ENCODE results near the gene SYT12. TPM values are rescaled to one million over a fixed set of nuclear protein-coding genes. Genes with fewer than 3 reads are reported as not detected.

The SYT12 gene
- total and polyA plus RNA-seq, 2 of the 13 experiments (the other 11 are each of a cell fraction or from before 2014, with no cell fraction given): 0.01 to 0.02 TPM

DNA sequence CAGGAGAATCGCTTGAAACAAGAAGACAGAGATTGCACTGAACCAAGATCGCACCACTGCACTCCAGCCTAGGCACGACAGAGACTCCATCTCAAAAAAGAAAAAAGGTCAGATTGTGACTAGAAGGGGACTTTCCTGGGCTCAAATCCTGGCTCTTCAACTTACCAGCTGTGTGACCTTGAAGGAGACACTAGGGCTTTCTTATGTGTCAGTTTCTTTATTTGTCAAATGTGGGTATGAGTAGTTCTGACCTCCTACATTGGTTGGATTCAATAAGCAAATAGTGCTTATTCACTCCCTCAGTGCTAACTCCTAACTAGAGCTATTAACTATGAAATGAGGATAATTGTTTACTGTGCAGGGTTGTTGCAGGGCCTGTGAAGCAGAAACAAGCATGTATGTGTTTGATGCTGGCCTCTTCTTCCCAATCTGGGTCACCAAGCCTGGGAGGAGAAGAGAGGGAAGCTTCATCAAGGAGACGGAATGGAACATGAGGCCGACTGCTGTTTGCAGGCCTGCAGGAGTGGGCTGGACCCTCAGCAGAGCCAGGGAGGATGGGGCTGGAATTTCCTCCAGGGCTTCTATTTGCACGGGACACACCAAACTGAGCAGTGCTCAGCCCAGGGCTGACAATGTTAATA, 56.3 kb downstream of the SYT12 start:
- peaks cover 2 to 18% of the 10 kb centered on the region in 2 experiments; a peak in 4 of 5 replicates for H3K27me3 ChIP-seq (ENCODE audit: control insufficient read depth in 1 of 2, insufficient read depth in 2 of 2, low read length in 2 of 2)
- H3K36me3 ChIP-seq (replicated peaks in 1 of 2; ENCODE audit: control insufficient read depth in 1 of 2, insufficient read depth in 2 of 2, low read length in 2 of 2): no peaks in the 10 kb centered on the region
- H2AFZ ChIP-seq (ENCODE audit: low read length): no peak overlapping the region
- CTCF ChIA-PET (ENCODE audit: low intra/inter-chr PET ratio, low total read pairs): no interaction called here
- FAIRE-seq (no peak), ATAC-seq (no peak), DNase-seq (ENCODE audit: low spot score) (no peak)
- in situ Hi-C loops (cut with HindIII; ENCODE audit: extremely low pct_ligation_motif_present, low pct_unique_long_range_greater_than_20kb): no loop called here
- intact Hi-C loops (cut with micrococcal nuclease; ENCODE audit: unreplicated experiment): no loop called here
- no peak overlapping the region for H3K9ac ChIP-seq (ENCODE audit: insufficient read depth, low read depth, low read length)
- H3K27ac ChIP-seq (ENCODE audit: extremely low read length, insufficient read depth, low read length): no peak overlapping the region
- H3K79me2 ChIP-seq (ENCODE audit: insufficient read depth, low read length): no peaks in the 10 kb centered on the region
- 48% methylated on average over 6 of the region's 6 CpGs for WGBS (ENCODE audit: low lambda C conversion rate)
- H3K4me2 ChIP-seq (ENCODE audit: low read depth, low read length): no peak overlapping the region; the same call in 1 of the 2 replicates
- no TSS peak for BruUV-seq (replicated peaks)
- TF ChIP-seq, protein P1, sequence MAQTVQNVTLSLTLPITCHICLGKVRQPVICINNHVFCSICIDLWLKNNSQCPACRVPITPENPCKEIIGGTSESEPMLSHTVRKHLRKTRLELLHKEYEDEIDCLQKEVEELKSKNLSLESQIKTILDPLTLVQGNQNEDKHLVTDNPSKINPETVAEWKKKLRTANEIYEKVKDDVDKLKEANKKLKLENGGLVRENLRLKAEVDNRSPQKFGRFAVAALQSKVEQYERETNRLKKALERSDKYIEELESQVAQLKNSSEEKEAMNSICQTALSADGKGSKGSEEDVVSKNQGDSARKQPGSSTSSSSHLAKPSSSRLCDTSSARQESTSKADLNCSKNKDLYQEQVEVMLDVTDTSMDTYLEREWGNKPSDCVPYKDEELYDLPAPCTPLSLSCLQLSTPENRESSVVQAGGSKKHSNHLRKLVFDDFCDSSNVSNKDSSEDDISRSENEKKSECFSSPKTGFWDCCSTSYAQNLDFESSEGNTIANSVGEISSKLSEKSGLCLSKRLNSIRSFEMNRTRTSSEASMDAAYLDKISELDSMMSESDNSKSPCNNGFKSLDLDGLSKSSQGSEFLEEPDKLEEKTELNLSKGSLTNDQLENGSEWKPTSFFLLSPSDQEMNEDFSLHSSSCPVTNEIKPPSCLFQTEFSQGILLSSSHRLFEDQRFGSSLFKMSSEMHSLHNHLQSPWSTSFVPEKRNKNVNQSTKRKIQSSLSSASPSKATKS (CRISPR knock-in tag; IDR thresholded peaks at IDR 0.05): no peak
- TF ChIP-seq ZNF589 (CRISPR knock-in tag; conservative IDR thresholded peaks at IDR 0.05) (no peak), ZNF143 (CRISPR knock-in tag; IDR thresholded peaks at IDR 0.05) (no peak), ATF7-NPFF (CRISPR knock-in tag; IDR thresholded peaks at IDR 0.05; ENCODE audit: low read depth) (no peak)
- TF ChIP-seq, protein P2, sequence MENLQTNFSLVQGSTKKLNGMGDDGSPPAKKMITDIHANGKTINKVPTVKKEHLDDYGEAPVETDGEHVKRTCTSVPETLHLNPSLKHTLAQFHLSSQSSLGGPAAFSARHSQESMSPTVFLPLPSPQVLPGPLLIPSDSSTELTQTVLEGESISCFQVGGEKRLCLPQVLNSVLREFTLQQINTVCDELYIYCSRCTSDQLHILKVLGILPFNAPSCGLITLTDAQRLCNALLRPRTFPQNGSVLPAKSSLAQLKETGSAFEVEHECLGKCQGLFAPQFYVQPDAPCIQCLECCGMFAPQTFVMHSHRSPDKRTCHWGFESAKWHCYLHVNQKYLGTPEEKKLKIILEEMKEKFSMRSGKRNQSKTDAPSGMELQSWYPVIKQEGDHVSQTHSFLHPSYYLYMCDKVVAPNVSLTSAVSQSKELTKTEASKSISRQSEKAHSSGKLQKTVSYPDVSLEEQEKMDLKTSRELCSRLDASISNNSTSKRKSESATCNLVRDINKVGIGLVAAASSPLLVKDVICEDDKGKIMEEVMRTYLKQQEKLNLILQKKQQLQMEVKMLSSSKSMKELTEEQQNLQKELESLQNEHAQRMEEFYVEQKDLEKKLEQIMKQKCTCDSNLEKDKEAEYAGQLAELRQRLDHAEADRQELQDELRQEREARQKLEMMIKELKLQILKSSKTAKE (CRISPR knock-in tag; IDR thresholded peaks at IDR 0.05; ENCODE audit: borderline replicate concordance): no peak
- TF ChIP-seq, protein P3, sequence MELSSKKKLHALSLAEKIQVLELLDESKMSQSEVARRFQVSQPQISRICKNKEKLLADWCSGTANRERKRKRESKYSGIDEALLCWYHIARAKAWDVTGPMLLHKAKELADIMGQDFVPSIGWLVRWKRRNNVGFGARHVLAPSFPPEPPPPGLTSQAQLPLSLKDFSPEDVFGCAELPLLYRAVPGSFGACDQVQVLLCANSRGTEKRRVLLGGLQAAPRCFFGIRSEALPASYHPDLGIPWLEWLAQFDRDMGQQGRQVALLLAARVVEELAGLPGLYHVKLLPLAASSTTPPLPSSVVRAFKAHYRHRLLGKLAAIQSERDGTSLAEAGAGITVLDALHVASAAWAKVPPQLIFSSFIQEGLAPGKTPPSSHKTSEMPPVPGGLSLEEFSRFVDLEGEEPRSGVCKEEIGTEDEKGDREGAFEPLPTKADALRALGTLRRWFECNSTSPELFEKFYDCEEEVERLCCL (CRISPR knock-in tag; IDR thresholded peaks at IDR 0.05; ENCODE audit: borderline replicate concordance): no peak
- TF ChIP-seq, protein P4, sequence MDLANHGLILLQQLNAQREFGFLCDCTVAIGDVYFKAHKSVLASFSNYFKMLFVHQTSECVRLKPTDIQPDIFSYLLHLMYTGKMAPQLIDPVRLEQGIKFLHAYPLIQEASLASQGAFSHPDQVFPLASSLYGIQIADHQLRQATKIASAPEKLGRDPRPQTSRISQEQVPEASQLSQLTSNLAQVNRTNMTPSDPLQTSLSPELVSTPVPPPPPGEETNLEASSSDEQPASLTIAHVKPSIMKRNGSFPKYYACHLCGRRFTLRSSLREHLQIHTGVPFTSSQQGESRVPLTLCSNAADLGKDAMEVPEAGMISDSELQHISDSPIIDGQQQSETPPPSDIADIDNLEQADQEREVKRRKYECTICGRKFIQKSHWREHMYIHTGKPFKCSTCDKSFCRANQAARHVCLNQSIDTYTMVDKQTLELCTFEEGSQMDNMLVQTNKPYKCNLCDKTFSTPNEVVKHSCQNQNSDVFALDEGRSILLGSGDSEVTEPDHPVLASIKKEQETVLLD (CRISPR knock-in tag; IDR thresholded peaks at IDR 0.05; ENCODE audit: low read depth): no peak
- TF ChIP-seq, protein P5, sequence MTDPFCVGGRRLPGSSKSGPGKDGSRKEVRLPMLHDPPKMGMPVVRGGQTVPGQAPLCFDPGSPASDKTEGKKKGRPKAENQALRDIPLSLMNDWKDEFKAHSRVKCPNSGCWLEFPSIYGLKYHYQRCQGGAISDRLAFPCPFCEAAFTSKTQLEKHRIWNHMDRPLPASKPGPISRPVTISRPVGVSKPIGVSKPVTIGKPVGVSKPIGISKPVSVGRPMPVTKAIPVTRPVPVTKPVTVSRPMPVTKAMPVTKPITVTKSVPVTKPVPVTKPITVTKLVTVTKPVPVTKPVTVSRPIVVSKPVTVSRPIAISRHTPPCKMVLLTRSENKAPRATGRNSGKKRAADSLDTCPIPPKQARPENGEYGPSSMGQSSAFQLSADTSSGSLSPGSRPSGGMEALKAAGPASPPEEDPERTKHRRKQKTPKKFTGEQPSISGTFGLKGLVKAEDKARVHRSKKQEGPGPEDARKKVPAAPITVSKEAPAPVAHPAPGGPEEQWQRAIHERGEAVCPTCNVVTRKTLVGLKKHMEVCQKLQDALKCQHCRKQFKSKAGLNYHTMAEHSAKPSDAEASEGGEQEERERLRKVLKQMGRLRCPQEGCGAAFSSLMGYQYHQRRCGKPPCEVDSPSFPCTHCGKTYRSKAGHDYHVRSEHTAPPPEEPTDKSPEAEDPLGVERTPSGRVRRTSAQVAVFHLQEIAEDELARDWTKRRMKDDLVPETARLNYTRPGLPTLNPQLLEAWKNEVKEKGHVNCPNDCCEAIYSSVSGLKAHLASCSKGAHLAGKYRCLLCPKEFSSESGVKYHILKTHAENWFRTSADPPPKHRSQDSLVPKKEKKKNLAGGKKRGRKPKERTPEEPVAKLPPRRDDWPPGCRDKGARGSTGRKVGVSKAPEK (CRISPR knock-in tag; IDR thresholded peaks at IDR 0.05; ENCODE audit: borderline replicate concordance): no peak
- H3K4me3 ChIP-seq (replicated peaks in 1 of 3; ENCODE audit: insufficient read depth in 1 of 3, low read depth in 2 of 3, low read length in 3 of 3): no peak overlapping the region
- POLR2A ChIA-PET: interaction anchor here (0.5 kb wide), 1 partner anchor 142 kb away, joined by 3 read pairs; no protein-coding TSS in a partner anchor
- H4K20me1 ChIP-seq (ENCODE audit: insufficient read depth, low read length): no peaks in the 10 kb centered on the region
- H3K9me3 ChIP-seq (ENCODE audit: low read length): no peaks in the 10 kb centered on the region
- H3K4me1 ChIP-seq (ENCODE audit: insufficient read depth, low read length): peaks cover 50% of the 10 kb centered on the region

Measured in HepG2 (cell line).